Heart left ventricle (tissue), 16 donors: ENCODE data around the gene SORCS2. TPM values are rescaled to one million over a fixed set of nuclear protein-coding genes. Genes with fewer than 3 reads are reported as not detected.

Experiments
- ATAC-seq, 4 donors: fragments of 200-7000 bp; cut with Tn5 transposase; one replicate each; pipeline ENCODE4 v1.9.1; 2020 to 2022; ENCODE audit warnings: moderate library complexity in 4 of 4, mild to moderate bottlenecking in 3 of 4, moderate number of reproducible peaks in 1 of 4
- DNase-seq, 5 donors: peaks; one replicate each; pipeline ENCODE4 v3.0.0-alpha.2; 2020
- H3K27ac ChIP-seq, 12 donors: fragments of 200-600 bp; sonication (generic) in 4 of 12; one replicate each; pipeline versions ENCODE4 v1.5.0 to v1.8.0; 2016 to 2022; ENCODE audit warnings: mild to moderate bottlenecking in 2 of 12
- H3K27me3 ChIP-seq, 9 donors: fragments of 200-600 bp; sonication (generic) in 2 of 9; one replicate each; pipeline versions ENCODE4 v1.5.1 to v1.8.0; 2016 to 2022; ENCODE audit warnings: mild to moderate bottlenecking in 3 of 9
- H3K36me3 ChIP-seq, 9 donors: fragments of 200-600 bp; sonication (generic) in 2 of 9; one replicate each; pipeline versions ENCODE4 v1.5.0 to v1.8.0; 2018 to 2022; ENCODE audit warnings: mild to moderate bottlenecking in 2 of 9
- H3K4me1 ChIP-seq, 12 donors: fragments of 200-600 bp; sonication (generic) in 4 of 12; one replicate each; pipeline versions ENCODE4 v1.5.0 to v1.8.0; 2016 to 2022; ENCODE audit warnings: mild to moderate bottlenecking in 3 of 12
- H3K4me3 ChIP-seq, 12 donors: fragments of 200-600 bp; sonication (generic) in 4 of 12; one replicate each; pipeline versions ENCODE4 v1.5.0 to v1.8.0; 2017 to 2022; ENCODE audit warnings: mild to moderate bottlenecking in 9 of 12, moderate library complexity in 4 of 12
- H3K9me3 ChIP-seq, 12 donors: fragments of 200-600 bp; sonication (generic) in 4 of 12; one replicate each; pipeline versions ENCODE4 v1.5.0 to v1.8.0; 2016 to 2022; ENCODE audit warnings: mild to moderate bottlenecking in 1 of 12
- CTCF ChIP-seq, 12 donors: fragments of 200-600 bp; sonication (generic) in 4 of 12; IDR thresholded peaks; one replicate each; pipeline versions ENCODE4 v1.5.0 to v1.8.0; 2018 to 2022; ENCODE audit warnings: antibody characterized with exemption in 12 of 12, mild to moderate bottlenecking in 5 of 12
- POLR2A ChIP-seq, 2 donors: fragments of 450-650 bp; IDR thresholded peaks; one replicate each; pipeline ENCODE4 v1.6.1; 2017; ENCODE audit warnings: antibody characterized with exemption in 2 of 2, mild to moderate bottlenecking in 2 of 2, moderate library complexity in 2 of 2
- WGBS, 4 donors: extraction: QIAGEN DNeasy Blood & Tissue Kit in 2 of 4; methylation state at CpG; one replicate each; pipeline versions ENCODE4 v1.1.5 to v1.1.7; 2013 to 2018; 5-methylcytosine and 5-hydroxymethylcytosine counted together
- intact Hi-C, 10 donors: fragments of 100-400 bp; cut with DNase I; formaldehyde crosslinking; loops; one replicate each; pipeline versions ENCODE4 v1.11.1 to v1.14.2; 2022
- polyA plus RNA-seq, 2 donors: library from polyadenylated mRNA; stranded (reverse); fragments of 200-250 nt; gene quantifications; one replicate each; pipeline ENCODE4 v1.2.3, GENCODE V29; 2013
- total RNA-seq, 9 donors: library from RNA; depleted of rRNA in 2 of 9; stranded (reverse); fragments of >200 nt in 2 of 9; fragmentation: NEBNext Ultra II Directional in 3 of 9; extraction: Animal tissue kit (Norgen Biotek cat#: 25700) in 3 of 9; gene quantifications; one replicate each; pipeline versions ENCODE4 v1.1.0 to v1.2.4, GENCODE V29; 2016 to 2023
- donor health status: ischemic (EF 13 %, LVEDD 7.1; RV severe dilation, severe dysfunction).
- donor health status: healthy with polysubstance abuse.
- donor health status: DM: no; HTN: yes; CAD: no.
- donor health status: DM: no; HTN: no; CAD: no.
- donor health status: ischemic (EF 25% LVEDD 6.9; RV normal size, moderate dysfunction).
- donor health status: ischemic (EF 25% LVEDD 5.7; RV mildly dilated, moderate dysfunction).
- donor health status: healthy.
- donor health status: DM: yes; HTN: yes; CAD: no.
- donor health status: ischemic (EF 35%, LVEDD 5.7; RV mildly dilated, moderate dysfunction).
- donor health status: nonischemic (EF 11% LVEDD 7.7; RV severe dilation, severe dysfunction).
- donor health status: DM: yes; HTN: yes; CAD: no.
- donor health status: PGD.
- donor health status: ischemic (EF 29% LVEDD 5.4; RV normal size, mild dysfunction).
- donor health status: nonischemic (EF 23%, LVEDD 6.1; RV moderate dilation, normal function).

The SORCS2 gene
- total and polyA plus RNA-seq, 11 donors: 0.28 to 5.5 (median 2.4) TPM

GRCh38 chr4:7251321-7251720 is 59.0 kb downstream of the SORCS2 start:
- 68 to 87% (median 77%) methylated on average over 5 of the region's 5 CpGs for WGBS, 4 donors
- ATAC-seq: no peak

GRCh38 chr4:7252051-7252450 is 59.7 kb downstream of the SORCS2 start:
- H3K36me3 ChIP-seq: no peaks in the 10 kb centered on the region
- H3K4me3 ChIP-seq: no peak overlapping the region
- WGBS, 4 donors: 70 to 79% (median 73%) methylated on average over 5 to 7 of the region's 7 CpGs
- ATAC-seq (no peak), DNase-seq (peak in 1 of 5 donors; percentile 39)
- peaks cover 0 to 31% (median 9%) of the 10 kb centered on the region in 12 donors for H3K4me1 ChIP-seq
- peaks cover 0 to 11% (median 0%) of the 10 kb centered on the region in 12 donors for H3K9me3 ChIP-seq
- intact Hi-C loops: no loop called here
- no peak overlapping the region for H3K27ac ChIP-seq
- no peak for TF ChIP-seq POLR2A (IDR thresholded peaks at IDR 0.05)
- no peak for TF ChIP-seq CTCF (IDR thresholded peaks at IDR 0.05)
- H3K27me3 ChIP-seq: no peaks in the 10 kb centered on the region

More at GRCh38 chr4:7251321-7251720, 59.0 kb downstream of the SORCS2 start:
- Histone ChIP-seq H3K4me3 (no peak overlapping the region), H3K4me1 (peaks cover 0 to 23% (median 6%) of the 10 kb centered on the region in 12 donors), H3K27me3 (no peaks in the 10 kb centered on the region), H3K27ac (no peak overlapping the region), H3K9me3 (peaks cover 0 to 11% (median 0%) of the 10 kb centered on the region in 12 donors), H3K36me3 (no peaks in the 10 kb centered on the region)
- intact Hi-C loops: no loop called here
- no peak for DNase-seq
- TF ChIP-seq CTCF (IDR thresholded peaks at IDR 0.05) (no peak), POLR2A (IDR thresholded peaks at IDR 0.05) (no peak)

GRCh38 chr4:7252510-7253340 is 60.4 kb downstream of the SORCS2 start:
- TF ChIP-seq CTCF (IDR thresholded peaks at IDR 0.05) (no peak), POLR2A (IDR thresholded peaks at IDR 0.05) (no peak)
- Histone ChIP-seq H3K36me3 (no peaks in the 10 kb centered on the region), H3K4me3 (no peak overlapping the region), H3K9me3 (peaks cover 0 to 11% (median 0%) of the 10 kb centered on the region in 12 donors), H3K27me3 (no peaks in the 10 kb centered on the region), H3K27ac (no peak overlapping the region), H3K4me1 (peaks cover 0 to 37% (median 11%) of the 10 kb centered on the region in 12 donors)
- intact Hi-C loops: no loop called here
- DNase-seq: peak in 1 of 5 donors; percentile 50
- no peak for ATAC-seq
- 50 to 56% (median 51%) methylated on average over 15 of the region's 15 CpGs for WGBS, 4 donors

- Histone ChIP-seq H3K9me3 (peaks cover 0 to 11% (median 0%) of the 10 kb centered on the region in 12 donors), H3K4me1 (peaks cover 0 to 41% (median 12%) of the 10 kb centered on the region in 12 donors), H3K36me3 (no peaks in the 10 kb centered on the region), H3K4me3 (no peak overlapping the region), H3K27me3 (no peaks in the 10 kb centered on the region), H3K27ac (no peak overlapping the region)
- DNase-seq: peak in 1 of 5 donors; percentile 37
- intact Hi-C loops: no loop called here
- 76 to 83% (median 79%) methylated on average over 7 of the region's 7 CpGs for WGBS, 4 donors
- no peak for ATAC-seq
- no peak for TF ChIP-seq POLR2A (IDR thresholded peaks at IDR 0.05)
- no peak for TF ChIP-seq CTCF (IDR thresholded peaks at IDR 0.05)
Observed at GRCh38 chr4:7253341-7253700, 61.0 kb downstream of the SORCS2 start.
